ENCODE results near the gene HLA-E. TPM values are rescaled to one million over a fixed set of nuclear protein-coding genes. Genes with fewer than 3 reads are reported as not detected.
A peak's percentile ranks its signal among the peaks of the same experiment; 100 is the strongest.

Gene HLA-E
- total RNA-seq, 1 donor from 2014 or later, result 601 TPM

DNA sequence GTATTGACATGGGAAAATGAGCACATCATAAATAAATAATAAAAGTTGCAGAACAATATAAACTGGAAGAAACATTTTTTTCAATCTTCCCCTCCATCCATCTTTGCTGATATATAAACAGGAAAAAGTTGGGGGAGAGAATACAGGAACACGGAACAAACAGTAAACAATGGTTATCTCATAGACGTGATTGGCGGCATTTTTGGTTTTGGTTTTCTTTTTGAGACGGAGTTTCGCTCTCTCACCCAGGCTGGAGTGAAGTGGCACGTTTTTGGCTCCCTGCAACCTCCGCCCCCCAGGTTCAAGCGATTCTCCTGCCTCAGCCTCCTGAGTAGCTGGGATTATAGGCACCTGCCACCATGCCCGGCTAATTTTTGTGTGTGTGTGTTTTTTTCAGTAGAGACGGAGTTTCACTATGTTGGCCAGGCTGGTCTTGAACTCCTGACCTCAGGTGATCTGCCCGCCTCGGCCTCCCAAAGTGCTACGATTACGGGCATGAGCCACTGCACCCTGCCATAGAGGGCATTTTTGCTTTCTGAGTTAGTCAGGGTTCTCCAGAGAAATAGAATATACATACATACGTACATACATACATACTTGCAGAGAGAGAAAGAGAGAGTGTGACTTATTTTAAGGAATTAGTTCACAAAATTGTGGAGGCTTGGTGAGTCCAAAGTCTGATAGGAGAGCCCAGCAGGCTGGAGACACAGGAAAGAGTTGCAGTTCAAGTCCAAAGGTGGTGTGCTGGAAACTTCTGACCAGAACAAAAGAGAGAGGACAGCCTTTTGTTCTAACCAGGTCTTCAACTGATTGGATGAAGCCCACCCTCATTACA lies 44.4 kb downstream of the HLA-E start:
- DNase-seq (ENCODE audit: extremely low read depth, low read depth, low spot score), result no peak

GRCh38 chr6:30537931-30538330 lies 48.6 kb downstream of the HLA-E start:
- DNase-seq (ENCODE audit: extremely low read depth, low read depth, low spot score), result no peak

DNA sequence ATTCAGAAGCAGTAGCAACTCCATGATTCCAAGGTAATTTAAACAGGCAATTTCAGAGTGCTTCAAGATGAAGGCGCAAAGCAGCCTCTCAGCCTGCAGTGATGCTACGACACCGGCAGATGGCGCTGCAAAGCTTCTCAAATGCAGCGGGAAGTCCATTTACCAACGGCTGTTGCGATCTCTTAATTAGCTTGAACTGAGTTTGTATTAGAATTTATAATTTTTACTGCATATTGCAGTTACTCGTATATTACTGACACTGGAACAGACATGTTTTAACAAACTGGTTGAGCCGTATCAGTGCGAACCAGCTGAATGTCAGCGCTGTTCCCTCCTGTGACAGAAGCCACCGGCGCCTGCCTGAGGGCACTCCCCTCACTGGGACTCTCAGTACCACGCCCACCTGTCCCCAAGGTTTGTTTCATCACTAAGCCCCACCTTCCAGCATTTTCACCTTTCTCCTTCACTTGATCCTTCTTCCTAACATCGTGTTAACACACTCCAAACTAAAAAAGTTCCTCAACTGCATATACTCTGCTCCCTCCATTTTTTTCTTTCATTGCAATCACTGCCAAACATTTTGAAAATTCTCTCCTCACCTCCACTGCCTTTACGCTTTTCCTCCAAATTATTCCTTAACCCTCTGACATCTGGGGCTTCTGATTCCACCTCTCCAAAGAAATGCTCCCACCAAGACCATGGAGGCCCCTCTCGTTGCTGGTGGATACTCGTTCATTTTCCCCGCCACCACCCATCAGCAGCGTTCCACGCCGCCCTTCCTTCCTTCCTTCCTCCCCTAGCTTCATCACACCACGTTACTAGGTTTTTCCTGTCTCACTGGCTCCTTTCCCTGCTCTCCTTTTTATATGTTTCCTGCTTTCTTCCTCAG lies 52.5 kb downstream of the HLA-E start:
- DNase-seq (ENCODE audit: extremely low read depth, low read depth, low spot score), result peak; percentile 78

- no peak for DNase-seq (ENCODE audit: extremely low read depth, low read depth, low spot score)
Measured at GRCh38 chr6:30542404-30542725, 53.1 kb downstream of the HLA-E start.

GRCh38 chr6:30542915-30543314 lies 53.6 kb downstream of the HLA-E start:
- DNase-seq (ENCODE audit: extremely low read depth, low read depth, low spot score), result no peak

Other genes starting within 250 kb of the HLA-E start
- gene TRIM39, start 162.6 kb upstream of the HLA-E start, total RNA-seq, result 8.0 and 14.0 TPM in 2 replicates
- 46.8 and 60.3 TPM in 2 replicates for gene RPP21, start 144.4 kb upstream of the HLA-E start, total RNA-seq
- 34.3 and 45.1 TPM in 2 replicates for gene GNL1, start 67.0 kb downstream of the HLA-E start, total RNA-seq
- 6.1 and 7.9 TPM in 2 replicates for gene PRR3, start 67.8 kb downstream of the HLA-E start, total RNA-seq
- 54.0 and 64.4 TPM in 2 replicates for gene ABCF1, start 81.9 kb downstream of the HLA-E start, total RNA-seq
- gene PPP1R10, start 127.7 kb downstream of the HLA-E start, total RNA-seq, result 32.7 and 40.0 TPM in 2 replicates
- 33.9 and 41.1 TPM in 2 replicates for gene MRPS18B, start 128.3 kb downstream of the HLA-E start, total RNA-seq
- gene ATAT1, start 137.4 kb downstream of the HLA-E start, total RNA-seq, result 8.1 and 8.9 TPM in 2 replicates
- 6.8 and 8.5 TPM in 2 replicates for gene C6orf136, start 157.6 kb downstream of the HLA-E start, total RNA-seq
- 28.8 and 28.9 TPM in 2 replicates for gene DHX16, start 183.5 kb downstream of the HLA-E start, total RNA-seq
- 124 and 147 TPM in 2 replicates for gene PPP1R18, start 197.1 kb downstream of the HLA-E start, total RNA-seq
- 8.8 and 10.8 TPM in 2 replicates for gene NRM, start 201.5 kb downstream of the HLA-E start, total RNA-seq
- gene MDC1, start 227.8 kb downstream of the HLA-E start, total RNA-seq, result 8.7 and 18.1 TPM in 2 replicates
- gene TUBB, start 230.8 kb downstream of the HLA-E start, total RNA-seq, result 842 and 878 TPM in 2 replicates

Measured in glomerular endothelial cell (primary cell).